ENCODE data around the gene SLFN12L.
A peak's percentile ranks its signal among the peaks of the same experiment; 100 is the strongest.

Gene SLFN12L

GRCh38 chr17:35433075-35433894, 104.2 kb downstream of the SLFN12L start:
- DNase-seq (ENCODE audit: low read depth): peak; percentile 25
- TF ChIP-seq CTCF (IDR thresholded peaks at IDR 0.05; ENCODE audit: control insufficient read depth, extremely low read depth, insufficient read depth): no peak
- no peak overlapping the region for H3K4me3 ChIP-seq (ENCODE audit: low read depth, low read length)

GRCh38 chr17:35432176-35433074, 105.1 kb downstream of the SLFN12L start, which contains the start of gene SLFN12:
Gene SLFN12, minus strand, starts transcription at chr17:35432500. Its CDS starts 9,472 bp downstream, at chr17:35423028.
- no peak within 1 kb of the TSS for H3K4me3 ChIP-seq (ENCODE audit: low read depth, low read length)
- TF ChIP-seq CTCF (IDR thresholded peaks at IDR 0.05; ENCODE audit: control insufficient read depth, extremely low read depth, insufficient read depth): no peak
- DNase-seq (ENCODE audit: low read depth): no peak

GRCh38 chr17:35429702-35430101, 107.8 kb downstream of the SLFN12L start:
- no peak for TF ChIP-seq CTCF (IDR thresholded peaks at IDR 0.05; ENCODE audit: control insufficient read depth, extremely low read depth, insufficient read depth)
- no peak for DNase-seq (ENCODE audit: low read depth)
- no peak overlapping the region for H3K4me3 ChIP-seq (ENCODE audit: low read depth, low read length)

- no peak for TF ChIP-seq CTCF (IDR thresholded peaks at IDR 0.05; ENCODE audit: control insufficient read depth, extremely low read depth, insufficient read depth)
Observed at GRCh38 chr17:35428229-35428628, 109.2 kb downstream of the SLFN12L start.

GRCh38 chr17:35423761-35424160, 113.7 kb downstream of the SLFN12L start:
- no peak for TF ChIP-seq CTCF (IDR thresholded peaks at IDR 0.05; ENCODE audit: control insufficient read depth, extremely low read depth, insufficient read depth)
- DNase-seq (ENCODE audit: low read depth): no peak
- no peak overlapping the region for H3K4me3 ChIP-seq (ENCODE audit: low read depth, low read length)

More at GRCh38 chr17:35428229-35428628, 109.2 kb downstream of the SLFN12L start:
- DNase-seq (ENCODE audit: low read depth): no peak
- H3K4me3 ChIP-seq (ENCODE audit: low read depth, low read length): no peak overlapping the region

Data from LNCaP clone FGC (cell line).